Prostate gland (tissue), 2 donors: ENCODE measurements around the gene FASN.

ENCODE experiments used
- POLR2A ChIP-seq: fragments of 450-650 bp; IDR thresholded peaks from one replicate; pipeline ENCODE4 v1.6.1; 2016; ENCODE audit warnings: antibody characterized with exemption, mild to moderate bottlenecking
- TF ChIP-seq, protein P1 (sequence below), 4 experiments: fragments of 200-600 bp in 2 of 4; fragments of 450-650 bp in 2 of 4; sonication (generic) in 2 of 4; IDR thresholded peaks; 1 replicate in 3 of 4; 2 replicates in 1 of 4; pipeline ENCODE4 v1.5.1; 2016 to 2019; ENCODE audit warnings: antibody characterized with exemption in 4 of 4, mild to moderate bottlenecking in 2 of 4, moderate library complexity in 2 of 4

DNA sequence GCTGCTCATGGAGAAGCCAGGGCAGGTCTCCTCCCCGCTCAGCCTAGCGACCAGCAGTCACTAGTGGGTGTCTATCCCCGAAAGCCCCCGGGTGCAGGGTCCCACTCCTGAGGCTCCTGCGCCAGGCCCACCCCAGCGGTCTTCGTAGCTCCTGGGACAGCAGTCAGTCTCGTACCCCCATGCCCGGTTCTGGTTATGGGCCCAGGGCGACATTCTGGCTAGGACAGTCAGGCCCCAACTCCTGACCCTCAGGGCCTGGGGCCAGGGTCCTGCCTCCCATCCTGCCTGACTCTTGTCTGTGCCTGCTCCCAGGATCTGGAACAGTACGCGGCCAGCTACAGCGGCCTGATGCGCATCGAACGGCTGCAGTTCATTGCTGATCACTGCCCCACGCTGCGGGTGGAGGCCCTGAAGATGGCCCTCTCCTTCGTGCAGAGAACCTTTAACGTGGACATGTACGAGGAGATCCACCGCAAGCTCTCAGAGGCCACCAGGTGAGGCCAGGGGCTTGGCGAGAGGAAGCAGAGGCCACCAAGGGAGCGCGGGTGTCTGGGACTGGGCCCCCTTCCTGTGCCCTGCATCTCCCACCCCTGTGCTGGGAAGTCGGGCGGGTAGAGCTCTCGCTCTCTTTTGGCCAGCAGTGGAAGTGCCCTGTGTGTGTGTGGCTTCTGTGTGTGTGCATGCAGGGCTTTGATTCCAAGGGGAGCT lies 44.3 kb downstream of the FASN start:
- TF ChIP-seq POLR2A = no peak
- TF ChIP-seq, protein P1, sequence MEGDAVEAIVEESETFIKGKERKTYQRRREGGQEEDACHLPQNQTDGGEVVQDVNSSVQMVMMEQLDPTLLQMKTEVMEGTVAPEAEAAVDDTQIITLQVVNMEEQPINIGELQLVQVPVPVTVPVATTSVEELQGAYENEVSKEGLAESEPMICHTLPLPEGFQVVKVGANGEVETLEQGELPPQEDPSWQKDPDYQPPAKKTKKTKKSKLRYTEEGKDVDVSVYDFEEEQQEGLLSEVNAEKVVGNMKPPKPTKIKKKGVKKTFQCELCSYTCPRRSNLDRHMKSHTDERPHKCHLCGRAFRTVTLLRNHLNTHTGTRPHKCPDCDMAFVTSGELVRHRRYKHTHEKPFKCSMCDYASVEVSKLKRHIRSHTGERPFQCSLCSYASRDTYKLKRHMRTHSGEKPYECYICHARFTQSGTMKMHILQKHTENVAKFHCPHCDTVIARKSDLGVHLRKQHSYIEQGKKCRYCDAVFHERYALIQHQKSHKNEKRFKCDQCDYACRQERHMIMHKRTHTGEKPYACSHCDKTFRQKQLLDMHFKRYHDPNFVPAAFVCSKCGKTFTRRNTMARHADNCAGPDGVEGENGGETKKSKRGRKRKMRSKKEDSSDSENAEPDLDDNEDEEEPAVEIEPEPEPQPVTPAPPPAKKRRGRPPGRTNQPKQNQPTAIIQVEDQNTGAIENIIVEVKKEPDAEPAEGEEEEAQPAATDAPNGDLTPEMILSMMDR (IDR thresholded peaks at IDR 0.05) = no peak
